Mononuclear cell (primary cell): Measurements from ENCODE around the gene IFRD2. TPM values are rescaled to one million over a fixed set of nuclear protein-coding genes. Genes with fewer than 3 reads are reported as not detected.
"Not testable (repeated sequence)": the region's sequence is repeated elsewhere in the genome, so short reads cannot be mapped to it uniquely, and the experiment has no call there.

Experiments used
- H3K27me3 ChIP-seq: 2 replicates; pipeline ENCODE4 v1.6.0; 2011; ENCODE audit warnings: low read length, control low read depth; ENCODE audit not compliant: insufficient read depth
- H3K4me1 ChIP-seq: 2 replicates; pipeline ENCODE4 v1.5.1; 2011; ENCODE audit warnings: mild to moderate bottlenecking, low read length, control low read depth; ENCODE audit not compliant: insufficient read depth
- H3K4me3 ChIP-seq: 2 replicates; pipeline ENCODE4 v1.5.1; 2011; ENCODE audit warnings: mild to moderate bottlenecking, low read length, moderate library complexity
- H3K9me3 ChIP-seq: 2 replicates; pipeline ENCODE4 v1.5.1; 2011; ENCODE audit warnings: low read depth, mild to moderate bottlenecking, control low read depth, low read length
- total RNA-seq: library from RNA; depleted of rRNA; stranded (reverse); fragments of >200 nt; gene quantifications from one replicate; pipeline ENCODE4 v1.2.3, GENCODE V29; 2012

IFRD2 gene
- total RNA-seq, 1 donor = 19.0 TPM

GRCh38 chr3:50319181-50319893 lies 27.1 kb upstream of the IFRD2 start:
- Histone ChIP-seq H3K4me1 (peaks cover 72% of the 10 kb centered on the region), H3K4me3 (no peak overlapping the region)

GRCh38 chr3:50318615-50319014 lies 26.4 kb upstream of the IFRD2 start:
- H3K4me3 ChIP-seq = no peak overlapping the region
- no peaks in the 10 kb centered on the region for H3K27me3 ChIP-seq
- H3K9me3 ChIP-seq = no peaks in the 10 kb centered on the region
- H3K4me1 ChIP-seq = peaks cover 65% of the 10 kb centered on the region

More at GRCh38 chr3:50319181-50319893, 27.1 kb upstream of the IFRD2 start:
- H3K27me3 ChIP-seq = no peaks in the 10 kb centered on the region
- no peaks in the 10 kb centered on the region for H3K9me3 ChIP-seq

DNA sequence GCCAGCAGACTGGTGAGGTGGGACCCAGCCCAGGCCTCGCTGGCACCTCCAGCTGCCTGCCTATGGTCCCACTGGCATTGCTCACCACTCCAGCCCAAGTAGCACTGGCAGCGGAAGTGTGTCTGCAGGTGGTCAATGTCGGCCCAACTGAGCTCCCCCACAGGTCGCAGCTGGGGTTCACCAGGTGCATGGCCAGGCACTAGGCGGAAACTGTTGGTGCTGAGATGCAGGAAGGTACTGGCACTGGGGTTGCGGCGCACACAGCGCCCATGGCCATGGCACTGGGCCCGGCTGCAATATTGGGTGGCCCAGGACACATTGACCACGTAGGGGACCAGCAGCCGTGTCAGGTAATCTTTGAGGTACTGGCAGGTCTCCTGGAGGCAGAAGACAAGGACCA lies 25.9 kb upstream of the IFRD2 start:
- Histone ChIP-seq H3K9me3 (no peaks in the 10 kb centered on the region), H3K4me3 (no peak overlapping the region), H3K27me3 (no peaks in the 10 kb centered on the region), H3K4me1 (peaks cover 60% of the 10 kb centered on the region)

DNA sequence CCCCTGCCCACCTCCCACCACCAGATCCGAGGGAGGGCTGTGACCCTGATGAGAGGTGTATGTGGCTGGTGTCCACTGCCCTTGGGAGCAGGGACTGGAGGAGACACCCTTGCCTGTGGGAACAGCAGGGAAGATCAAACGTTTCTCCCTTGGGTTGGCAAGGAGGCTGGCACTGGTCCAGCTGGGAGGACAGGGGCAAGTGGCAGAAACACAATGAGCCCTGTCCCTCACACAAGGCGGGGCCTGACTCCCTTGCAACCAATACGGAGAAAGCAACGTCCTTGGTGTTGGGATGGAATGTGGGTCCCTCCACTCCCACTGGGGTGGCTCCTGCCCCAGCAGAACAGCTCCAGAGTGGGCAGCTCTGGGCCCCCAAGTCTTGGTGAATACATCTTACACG lies 25.1 kb upstream of the IFRD2 start:
- no peaks in the 10 kb centered on the region for H3K27me3 ChIP-seq
- peaks cover 52% of the 10 kb centered on the region for H3K4me1 ChIP-seq
- H3K4me3 ChIP-seq = no peak overlapping the region
- H3K9me3 ChIP-seq = no peaks in the 10 kb centered on the region

DNA sequence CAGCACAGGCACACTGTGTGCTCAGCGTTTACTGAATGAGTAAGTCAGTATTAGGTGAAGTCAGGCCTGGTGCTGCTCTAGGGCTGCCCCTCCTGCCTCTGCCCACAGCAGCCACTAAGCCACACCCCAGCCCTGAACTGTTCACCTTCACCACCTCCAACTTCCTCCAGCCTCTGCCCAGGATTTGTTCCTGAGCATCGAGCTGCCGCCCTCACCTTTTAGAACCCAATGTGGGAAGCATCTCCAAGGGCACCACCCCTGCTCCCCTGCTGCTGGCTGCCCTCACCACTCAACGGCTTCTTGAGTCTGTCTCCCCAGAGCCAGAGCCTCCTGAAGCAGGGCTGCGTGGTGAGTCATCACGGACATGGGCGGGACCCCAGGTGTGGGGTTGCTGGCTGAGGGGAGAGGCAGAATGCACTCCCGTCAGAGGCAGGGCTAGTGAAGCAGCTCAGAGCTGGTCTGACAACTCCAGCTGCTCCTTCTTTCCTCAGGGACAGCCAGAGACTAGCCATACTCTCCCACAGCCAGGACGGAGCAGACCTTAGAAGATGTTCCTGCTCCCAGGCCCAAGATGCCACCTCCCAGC lies 24.5 kb upstream of the IFRD2 start:
- Histone ChIP-seq H3K9me3 (no peaks in the 10 kb centered on the region), H3K27me3 (no peaks in the 10 kb centered on the region), H3K4me1 (peaks cover 46% of the 10 kb centered on the region), H3K4me3 (no peak overlapping the region)

- peaks cover 34% of the 10 kb centered on the region for H3K4me1 ChIP-seq
- no peak overlapping the region for H3K4me3 ChIP-seq
- H3K27me3 ChIP-seq = no peaks in the 10 kb centered on the region
- H3K9me3 ChIP-seq = no peaks in the 10 kb centered on the region
Measured at GRCh38 chr3:50314816-50315215, 22.6 kb upstream of the IFRD2 start.

DNA sequence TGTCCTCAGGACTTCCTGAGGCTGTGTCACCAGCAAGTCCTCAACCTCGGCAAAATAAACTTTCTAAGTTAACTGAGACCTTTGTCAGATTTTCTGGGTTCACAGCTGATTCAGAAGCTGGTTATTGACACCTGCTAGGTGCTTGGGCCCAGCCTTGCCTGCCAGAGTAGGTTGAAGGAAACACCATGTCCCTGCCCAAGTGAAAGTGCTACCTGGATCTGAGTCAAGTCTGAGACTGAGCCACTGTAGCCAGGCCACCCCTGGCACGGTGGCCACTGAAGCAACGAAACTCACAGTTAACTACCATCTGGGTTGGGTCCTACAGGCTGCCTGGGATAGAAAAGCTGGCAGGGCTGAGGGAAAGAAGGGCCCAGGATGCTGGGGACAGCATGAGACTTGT lies 22.1 kb upstream of the IFRD2 start:
- Histone ChIP-seq H3K4me1 (peaks cover 29% of the 10 kb centered on the region), H3K9me3 (no peaks in the 10 kb centered on the region), H3K4me3 (no peak overlapping the region), H3K27me3 (no peaks in the 10 kb centered on the region)

DNA sequence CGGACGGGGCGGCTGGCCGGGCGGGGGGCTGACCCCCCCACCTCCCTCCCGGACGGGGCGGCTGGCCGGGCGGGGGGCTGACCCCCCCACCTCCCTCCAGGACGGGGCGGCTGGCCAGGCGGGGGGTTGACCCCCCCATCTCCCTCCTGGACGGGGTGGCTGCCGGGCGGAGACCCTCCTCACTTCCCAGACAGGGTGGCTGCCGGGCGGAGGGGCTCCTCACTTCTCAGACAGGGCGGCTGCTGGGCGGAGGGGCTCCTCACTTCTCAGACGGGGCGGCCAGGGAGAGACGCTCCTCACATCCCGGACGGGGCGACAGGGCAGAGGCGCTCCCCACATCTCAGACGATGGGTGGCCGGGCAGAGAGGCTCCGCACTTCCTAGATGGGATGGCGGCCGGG lies 19.8 kb upstream of the IFRD2 start:
- not testable (repeated sequence) for H3K4me1 ChIP-seq, H3K9me3 ChIP-seq, H3K27me3 ChIP-seq, H3K4me3 ChIP-seq

GRCh38 chr3:50304601-50305000 lies 12.4 kb upstream of the IFRD2 start:
- Histone ChIP-seq H3K27me3 (no peaks in the 10 kb centered on the region), H3K4me3 (no peak overlapping the region), H3K9me3 (no peaks in the 10 kb centered on the region), H3K4me1 (peaks cover 15% of the 10 kb centered on the region)

DNA sequence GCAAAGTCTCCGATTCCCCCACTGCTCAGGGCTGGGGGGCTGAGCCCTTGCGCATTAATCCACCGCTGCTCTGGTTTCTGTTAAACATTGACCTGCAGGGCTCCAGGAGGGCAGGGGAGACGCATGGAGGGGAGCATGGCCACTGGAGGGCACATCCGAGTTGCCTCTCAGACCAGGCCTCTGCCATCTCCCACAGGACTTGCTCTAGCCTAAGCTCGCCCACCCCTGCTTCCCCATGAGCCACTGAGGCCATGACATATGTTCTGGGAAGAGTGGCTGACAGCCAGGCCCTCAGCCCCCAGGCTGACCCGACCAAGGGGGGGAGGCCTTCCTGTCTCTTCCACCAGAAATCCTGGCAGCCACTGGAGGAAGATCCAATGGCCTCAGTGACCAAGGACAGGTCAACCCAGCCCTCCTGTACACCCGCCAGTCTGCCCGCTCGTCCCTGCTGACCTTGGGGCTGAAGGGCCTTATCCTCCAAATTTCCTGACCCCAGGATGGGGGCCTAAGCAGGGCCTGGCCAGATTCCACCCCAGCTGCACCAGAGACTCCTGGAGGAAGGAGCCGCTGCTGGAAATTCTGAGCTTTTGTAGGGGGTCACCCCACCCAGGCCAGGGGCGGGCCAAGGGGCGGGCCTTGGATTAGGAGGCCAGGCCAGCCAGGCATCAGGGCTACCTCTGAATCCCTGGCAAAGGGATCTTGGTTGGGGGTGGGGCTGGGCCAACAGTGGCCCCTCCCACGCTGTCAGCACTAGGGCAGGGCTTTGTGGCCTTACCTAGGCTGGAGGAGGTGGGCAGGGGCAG lies 11.0 kb upstream of the IFRD2 start, which contains the start of gene HYAL1:
HYAL1 (minus strand) TSS at position 562 of the 803 bp plus-strand sequence. CDS start 618 bp downstream, outside the sequence.
- Histone ChIP-seq H3K9me3 (no peaks in the 10 kb centered on the region), H3K4me3 (no peak within 1 kb of the TSS), H3K27me3 (no peaks in the 10 kb centered on the region), H3K4me1 (peaks cover 25% of the 10 kb centered on the region)

DNA sequence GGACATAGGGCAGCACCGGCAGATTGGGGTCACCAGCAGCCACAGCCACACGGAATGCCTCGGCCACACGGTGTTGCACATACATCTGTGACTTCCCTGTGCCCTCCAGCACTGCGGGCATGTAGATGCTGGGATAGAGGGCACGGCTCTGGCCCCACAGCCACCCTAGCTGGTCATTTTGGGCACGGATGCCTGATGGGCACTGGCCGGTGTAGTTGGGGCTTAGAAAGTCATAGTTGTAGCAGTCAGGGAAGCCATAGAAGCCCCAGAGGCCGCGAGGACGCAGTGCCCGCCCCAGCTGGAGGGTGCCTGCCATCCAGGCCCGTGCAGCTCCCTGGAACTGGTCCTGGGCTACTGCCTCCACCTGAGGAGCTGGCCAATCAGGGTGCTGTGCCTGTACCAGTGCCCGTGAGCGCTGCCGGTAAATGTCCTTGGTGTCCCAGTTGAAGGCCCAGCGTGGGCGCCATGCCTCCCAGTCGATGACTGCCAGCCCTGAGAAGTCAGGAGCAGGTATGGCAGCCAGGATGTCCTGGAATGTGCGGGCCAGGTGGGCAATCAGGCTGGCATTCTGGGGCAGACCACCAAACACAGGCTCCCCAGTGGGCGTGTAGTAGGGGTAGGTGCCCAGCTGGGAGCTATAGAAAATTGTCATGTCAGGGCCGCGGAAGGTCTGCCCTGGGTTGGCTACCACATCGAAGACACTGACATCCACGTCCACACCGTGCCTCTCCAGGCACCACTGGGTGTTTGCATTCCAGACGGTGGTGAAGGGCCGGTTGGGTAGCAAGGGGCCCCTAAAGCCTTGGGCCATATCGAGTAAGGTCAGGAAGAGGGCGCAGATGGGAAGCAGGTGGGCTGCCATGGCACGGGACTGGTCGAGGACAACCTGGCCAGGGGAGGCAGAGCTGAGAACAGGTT lies 10.1 kb upstream of the IFRD2 start:
- no peak overlapping the region for H3K4me3 ChIP-seq
- no peaks in the 10 kb centered on the region for H3K27me3 ChIP-seq
- no peaks in the 10 kb centered on the region for H3K9me3 ChIP-seq
- peaks cover 33% of the 10 kb centered on the region for H3K4me1 ChIP-seq

- H3K9me3 ChIP-seq = no peaks in the 10 kb centered on the region
- H3K4me3 ChIP-seq = no peak overlapping the region
- peaks cover 34% of the 10 kb centered on the region for H3K4me1 ChIP-seq
- H3K27me3 ChIP-seq = no peaks in the 10 kb centered on the region
Measured at GRCh38 chr3:50300681-50301254, 8.5 kb upstream of the IFRD2 start.

DNA sequence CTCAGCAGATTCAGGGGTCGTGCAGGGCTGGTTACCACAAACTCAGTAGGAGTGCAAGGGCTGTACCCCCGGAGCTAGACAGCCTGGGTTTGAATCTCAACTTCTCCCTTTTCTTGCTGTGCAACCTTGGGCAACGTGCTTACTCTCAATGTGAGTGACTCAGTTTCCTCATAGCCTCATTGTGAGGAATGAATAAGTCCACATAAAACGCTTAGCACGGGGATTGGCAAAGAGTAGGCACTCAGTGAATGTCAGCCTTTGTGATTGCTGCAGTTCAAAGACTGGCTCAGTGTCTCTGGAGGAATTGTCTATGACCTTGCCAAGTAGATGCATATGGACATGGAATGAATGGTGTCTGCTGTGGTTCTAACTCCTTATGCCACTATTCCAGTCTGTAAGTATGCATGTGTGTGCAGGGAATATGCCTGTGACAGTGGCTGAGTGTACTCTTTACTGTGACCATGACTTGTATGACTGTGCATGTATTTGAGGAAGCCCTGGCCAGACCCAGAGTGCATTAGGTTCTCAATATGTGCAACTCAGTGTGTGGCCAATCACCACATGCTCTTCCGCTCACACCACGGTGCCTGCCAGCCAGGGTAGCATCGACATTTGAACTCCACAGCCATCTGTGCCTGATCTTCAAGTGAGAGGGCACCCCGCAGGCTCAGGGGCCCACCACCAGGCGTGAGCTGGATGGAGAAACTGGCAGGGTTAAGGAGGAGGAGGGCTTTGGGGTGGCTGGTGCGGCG lies 7.9 kb upstream of the IFRD2 start:
- Histone ChIP-seq H3K9me3 (no peaks in the 10 kb centered on the region), H3K27me3 (no peaks in the 10 kb centered on the region), H3K4me1 (peaks cover 34% of the 10 kb centered on the region), H3K4me3 (peak overlapping the region; percentile 37)

DNA sequence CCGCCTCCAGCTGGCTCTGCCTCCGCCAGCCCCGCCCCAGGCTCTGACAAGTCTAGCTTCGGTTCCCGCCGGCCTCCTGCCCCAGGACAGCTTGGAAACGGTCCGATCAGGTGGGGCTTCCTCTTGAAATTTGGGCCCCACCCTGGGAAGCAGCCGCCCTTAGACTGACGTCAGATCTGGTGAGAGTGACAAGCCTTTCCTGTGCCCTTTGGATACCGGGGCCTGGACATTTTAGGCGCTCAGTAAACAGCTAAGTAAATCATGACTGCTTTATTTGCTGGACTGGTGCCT lies 7.4 kb upstream of the IFRD2 start:
- Histone ChIP-seq H3K27me3 (no peaks in the 10 kb centered on the region), H3K4me1 (peaks cover 34% of the 10 kb centered on the region), H3K4me3 (peak overlapping the region; percentile 37), H3K9me3 (no peaks in the 10 kb centered on the region)
